HG02981 (cell line): ENCODE results near the gene ADCYAP1.

Source experiments
- ATAC-seq: cut with Tn5 transposase; IDR thresholded peaks from one replicate; pipeline ENCODE4 v1.9.1; 2021; ENCODE audit warnings: mild to moderate bottlenecking, moderate library complexity; ENCODE audit not compliant: unreplicated experiment

The ADCYAP1 gene

GRCh38 chr18:908758-909724 is 4.4 kb downstream of the ADCYAP1 start:
- ATAC-seq = no peak

DNA sequence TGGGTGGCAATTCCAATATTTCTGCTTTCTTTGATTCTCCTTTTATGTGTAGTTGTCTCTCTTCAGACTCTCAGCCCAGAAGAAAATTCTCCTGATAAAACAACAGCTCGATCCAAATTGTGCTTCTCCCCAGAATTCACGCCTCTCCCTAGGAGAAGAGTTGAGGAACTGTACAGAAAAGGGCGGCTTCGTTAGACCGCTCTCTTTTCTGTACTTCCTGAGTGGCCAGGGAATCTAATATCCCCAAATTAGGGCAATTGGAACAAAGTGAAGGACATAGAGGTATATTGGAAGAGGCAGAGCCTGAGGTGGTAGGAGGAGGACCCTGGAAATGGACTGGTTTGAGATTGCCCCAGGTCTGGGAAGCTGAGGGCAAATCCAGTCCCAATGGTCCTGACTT is 5.6 kb downstream of the ADCYAP1 start:
- ATAC-seq = no peak

GRCh38 chr18:911025-911424 is 6.4 kb downstream of the ADCYAP1 start:
- no peak for ATAC-seq

DNA sequence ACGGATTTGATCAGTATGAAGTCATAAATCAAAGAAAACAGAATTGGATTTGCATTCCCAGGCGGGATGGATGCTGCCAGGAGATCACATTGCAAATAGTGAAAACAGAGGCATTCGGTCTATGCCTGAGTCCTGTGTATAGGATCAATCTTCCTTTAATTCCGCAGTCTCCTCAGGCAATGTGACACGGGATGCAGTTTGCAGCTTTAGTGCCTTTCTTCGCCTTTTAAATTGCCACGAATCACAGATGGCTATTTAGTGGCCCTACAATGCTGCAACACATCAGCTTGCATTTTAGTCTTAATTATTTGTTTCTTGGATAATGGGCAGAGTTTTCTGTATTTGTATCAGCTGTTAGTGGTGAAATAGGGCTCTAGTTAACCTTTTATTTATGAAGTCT is 6.8 kb downstream of the ADCYAP1 start:
- ATAC-seq = no peak

DNA sequence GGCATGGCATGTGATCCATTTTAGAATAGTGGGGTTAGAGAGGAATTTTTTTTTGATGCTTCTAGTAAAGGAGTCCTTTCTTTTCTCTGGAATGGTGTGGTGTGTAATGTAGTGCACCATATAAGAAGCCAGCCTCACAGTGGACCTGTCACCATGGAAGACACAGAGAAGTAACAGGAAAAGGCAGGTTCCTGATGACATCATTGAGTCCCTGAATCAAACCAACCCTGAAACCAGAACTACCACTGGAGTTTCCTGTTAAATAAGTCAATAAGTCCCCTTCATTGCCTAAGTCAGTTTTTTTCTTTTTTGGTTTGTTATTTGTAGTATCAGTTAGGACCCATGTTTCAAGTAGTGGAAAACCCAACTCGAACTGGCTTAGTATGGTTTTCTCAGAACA is 11.9 kb downstream of the ADCYAP1 start:
- no peak for ATAC-seq

GRCh38 chr18:919078-919477 is 14.4 kb downstream of the ADCYAP1 start:
- ATAC-seq = no peak

DNA sequence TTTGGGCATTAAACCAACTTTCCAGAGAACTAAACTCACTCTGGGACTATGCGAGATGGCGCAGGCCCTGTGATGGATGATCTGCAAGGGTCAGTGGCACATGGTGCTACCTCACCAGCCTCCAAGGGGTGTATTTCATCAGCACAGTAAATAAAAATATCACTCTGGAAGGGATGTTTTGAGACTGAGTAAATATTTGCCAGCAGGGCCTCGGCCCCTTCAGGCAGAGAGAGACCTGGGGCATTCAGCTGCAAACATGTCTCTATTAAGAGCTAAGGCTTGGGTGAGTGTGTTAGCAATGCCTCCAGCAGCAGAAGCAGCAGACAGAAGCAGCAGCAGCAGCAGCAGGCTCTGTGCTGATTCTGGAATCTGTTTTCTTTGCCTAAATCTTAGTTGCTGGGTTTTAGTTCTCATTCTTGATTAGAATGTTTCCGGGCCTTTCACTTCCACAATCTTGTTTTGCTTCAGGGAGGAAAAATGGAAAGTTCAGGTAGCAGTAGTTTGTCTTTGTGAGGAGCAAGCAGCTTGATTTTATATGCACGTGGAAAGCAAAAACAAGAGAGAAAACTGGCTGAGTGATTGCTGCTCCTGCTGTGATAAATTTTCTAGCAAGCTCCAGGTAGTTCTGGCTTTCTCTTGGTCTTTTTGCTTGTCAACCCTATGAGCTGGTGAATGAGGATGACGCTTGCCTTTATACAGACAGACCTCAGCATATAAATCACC is 18.6 kb downstream of the ADCYAP1 start:
- ATAC-seq = no peak

GRCh38 chr18:924987-925386 is 20.3 kb downstream of the ADCYAP1 start:
- ATAC-seq = no peak

- ATAC-seq = no peak
These were observed 22.3 kb downstream of the ADCYAP1 start for GRCh38 chr18:926946-927345.

DNA sequence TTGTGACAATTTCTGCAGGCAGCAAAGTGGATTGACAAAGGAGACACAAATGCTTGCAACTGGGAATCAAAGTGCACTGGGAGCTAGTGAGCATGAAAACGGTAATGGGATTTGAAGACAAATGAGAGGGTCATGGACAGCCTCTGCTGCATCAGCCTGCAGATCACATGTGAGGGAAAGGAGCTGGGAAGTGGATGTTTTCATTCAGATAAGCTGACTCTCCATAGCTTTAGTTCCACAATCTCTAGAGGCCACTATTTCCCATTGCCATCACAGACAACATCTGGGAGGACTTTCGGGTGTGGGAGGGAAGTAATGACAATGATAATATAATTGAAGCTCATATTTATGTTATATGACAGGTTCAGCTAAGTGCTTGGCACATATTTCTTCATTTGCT is 28.4 kb downstream of the ADCYAP1 start:
- no peak for ATAC-seq

DNA sequence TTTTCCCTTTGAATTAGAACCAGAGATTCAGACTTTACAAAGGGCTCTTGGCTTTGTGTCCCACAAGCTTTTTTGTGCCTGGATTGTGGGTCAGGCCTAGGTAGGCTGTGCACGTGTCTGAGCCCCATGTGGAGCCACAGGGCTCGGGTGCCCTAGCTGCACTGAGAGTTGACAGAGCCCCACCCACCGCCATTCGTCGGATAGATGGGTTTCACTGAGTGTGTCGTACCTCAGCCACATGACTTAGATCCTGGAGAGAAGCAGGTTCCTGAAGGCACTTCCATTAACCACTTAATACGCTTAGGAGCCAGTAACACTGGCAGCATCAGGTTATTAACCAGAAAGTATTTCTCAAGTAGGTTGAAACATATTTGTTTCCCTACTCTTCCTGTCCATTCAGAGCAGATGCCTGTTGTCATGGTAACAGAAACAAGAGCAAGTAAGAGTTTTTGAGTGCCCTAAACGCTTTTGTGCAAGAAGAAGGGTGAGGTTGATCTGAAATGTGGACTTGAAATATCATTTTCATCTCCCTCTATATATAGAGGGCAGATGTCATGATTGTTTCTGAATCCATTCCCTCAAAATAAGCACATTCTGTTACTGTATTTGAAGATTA is 30.0 kb downstream of the ADCYAP1 start:
- ATAC-seq = no peak

GRCh38 chr18:936941-937340 is 32.3 kb downstream of the ADCYAP1 start:
- no peak for ATAC-seq

DNA sequence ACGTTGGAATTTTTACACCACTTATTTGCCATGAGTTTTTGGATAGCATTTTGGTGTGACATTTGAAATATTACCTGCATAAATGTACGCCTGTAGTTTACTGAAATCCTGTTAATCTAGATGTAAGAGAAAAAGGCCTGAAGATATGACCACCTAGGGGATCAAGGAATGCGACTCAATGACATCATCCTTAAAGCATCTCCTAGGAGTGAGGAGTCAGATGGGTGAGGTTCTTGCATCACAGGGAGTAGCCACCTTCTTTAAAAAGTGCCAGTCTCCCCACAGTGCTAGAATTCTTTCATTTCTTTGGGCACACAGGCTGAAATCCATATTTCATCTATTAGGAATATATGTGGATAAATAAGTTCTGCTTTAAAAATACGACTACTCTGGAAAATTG is 34.5 kb downstream of the ADCYAP1 start:
- ATAC-seq = no peak

DNA sequence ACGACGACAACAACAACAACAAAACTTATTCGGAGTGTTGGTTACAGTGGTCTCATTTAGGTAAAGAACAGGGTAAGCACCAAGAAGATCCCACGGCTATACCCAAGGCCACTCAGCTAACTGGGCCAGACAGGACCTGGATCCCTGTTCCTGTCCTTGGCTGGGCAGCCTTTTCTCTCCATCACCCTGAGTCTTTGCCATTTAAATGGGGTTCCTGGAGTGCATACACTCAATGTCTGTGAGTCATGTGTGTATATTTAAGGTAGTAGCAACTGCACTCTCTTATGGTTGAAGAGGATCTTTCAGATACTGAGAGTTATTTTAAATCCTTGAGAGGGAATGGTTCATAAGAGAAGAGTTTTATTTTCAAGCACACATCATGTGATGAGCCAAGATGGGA is 35.3 kb downstream of the ADCYAP1 start:
- no peak for ATAC-seq

- no peak for ATAC-seq
These were observed 36.7 kb downstream of the ADCYAP1 start for GRCh38 chr18:941331-941730.

GRCh38 chr18:944440-944839 is 39.8 kb downstream of the ADCYAP1 start:
- no peak for ATAC-seq

DNA sequence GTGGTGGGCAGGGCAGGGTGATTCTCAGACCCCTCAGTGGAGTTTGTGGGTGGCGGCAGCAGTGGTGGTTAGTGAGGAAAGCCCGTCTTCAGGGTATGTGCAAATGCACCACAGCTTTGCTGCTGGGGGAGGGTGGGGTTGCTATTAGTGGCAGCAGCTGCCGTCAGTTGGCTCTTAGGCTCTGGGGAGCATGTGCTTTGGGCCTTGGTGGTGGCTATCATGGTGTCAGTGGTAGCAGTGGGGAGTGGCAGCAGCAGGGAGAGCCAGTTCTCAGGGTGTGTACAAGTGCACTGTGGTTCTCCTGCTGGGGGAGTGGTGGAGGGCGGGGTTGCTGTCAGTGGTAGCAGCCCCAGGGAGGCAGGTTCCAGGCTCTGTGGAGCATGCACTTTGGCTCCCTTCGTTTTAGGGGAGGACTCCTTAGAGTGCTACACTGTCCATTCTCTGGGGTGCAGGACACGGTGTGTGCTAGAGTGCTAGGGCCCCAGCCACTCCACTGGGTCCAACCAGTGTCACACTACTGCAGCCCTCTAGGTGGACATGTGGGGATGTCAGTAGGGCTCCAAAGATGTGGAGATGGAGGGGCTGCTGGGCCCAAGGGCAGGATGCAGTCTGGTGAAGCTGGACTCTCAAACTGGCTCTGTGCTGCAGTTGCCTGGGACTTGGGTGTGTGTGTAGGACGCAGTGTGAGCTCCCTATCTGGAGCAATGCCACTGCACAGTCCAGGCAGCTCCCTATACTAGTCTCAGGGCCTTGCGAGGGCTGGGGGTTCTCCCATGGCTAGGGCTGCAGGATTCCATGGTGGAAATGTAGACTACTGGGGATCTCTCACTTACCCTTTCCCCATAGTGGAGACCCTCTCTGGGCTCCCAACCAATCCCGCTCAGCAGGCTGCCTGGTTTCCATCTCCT is 45.3 kb downstream of the ADCYAP1 start:
- ATAC-seq = no peak

DNA sequence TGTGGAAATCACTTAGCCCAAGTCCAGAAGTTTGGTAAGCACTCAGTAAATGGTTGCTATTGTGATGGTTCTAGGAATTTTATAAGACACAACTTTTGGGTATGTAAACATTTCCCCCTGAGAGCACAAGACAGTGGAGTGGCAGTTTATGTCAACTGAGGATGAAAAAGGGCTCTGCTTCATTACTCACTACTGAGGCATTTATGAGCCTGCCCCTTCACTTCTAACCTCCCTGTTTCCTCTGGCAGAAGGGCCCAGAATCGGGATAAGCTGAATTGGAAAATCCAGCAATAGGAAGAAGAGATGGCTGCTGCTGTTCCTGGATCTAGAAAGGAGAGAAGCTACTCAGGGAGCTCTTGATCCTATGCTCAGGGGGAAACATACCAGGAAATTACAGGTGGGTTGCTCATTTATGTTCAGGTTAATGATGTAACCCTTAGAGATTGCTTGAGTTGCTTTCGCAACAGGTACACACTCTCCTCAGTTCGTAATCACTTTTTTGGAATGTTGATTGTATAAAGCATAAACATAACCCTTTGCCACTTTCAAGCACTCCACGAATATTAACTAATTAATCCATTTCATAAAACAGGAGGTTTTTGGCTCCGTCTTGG is 46.3 kb downstream of the ADCYAP1 start:
- no peak for ATAC-seq

DNA sequence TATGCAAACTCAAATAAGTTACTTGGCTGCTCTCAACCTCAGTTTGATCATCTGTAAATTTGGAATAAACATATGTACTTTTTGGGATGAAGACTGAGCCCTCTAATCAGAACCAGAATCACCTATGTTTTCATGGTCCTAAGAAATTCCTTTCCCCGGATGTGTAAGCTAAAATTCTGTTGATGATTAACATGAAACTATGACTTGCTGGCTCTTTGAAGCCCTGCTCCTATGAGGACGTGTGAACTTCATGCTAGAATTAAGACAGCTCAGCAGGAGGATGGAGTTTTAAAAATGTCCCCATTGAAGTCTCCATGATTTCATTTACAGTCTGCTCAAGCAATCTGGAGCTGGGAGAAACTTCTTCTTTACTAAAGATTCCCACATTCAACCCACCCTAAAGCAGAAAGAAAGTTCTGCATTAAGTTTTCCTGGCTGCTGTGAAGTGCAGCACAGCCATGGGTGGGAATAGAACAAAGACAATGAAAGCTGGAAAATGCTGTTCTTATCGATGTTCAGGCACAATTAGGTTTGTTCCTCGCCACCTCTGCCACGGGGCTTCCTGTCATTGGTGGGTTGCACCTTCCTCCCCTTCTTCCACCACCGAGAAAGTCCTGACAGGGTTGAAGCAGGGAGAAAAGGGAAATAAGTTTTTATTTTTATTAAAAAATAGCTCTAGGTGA is 50.9 kb downstream of the ADCYAP1 start:
- no peak for ATAC-seq

DNA sequence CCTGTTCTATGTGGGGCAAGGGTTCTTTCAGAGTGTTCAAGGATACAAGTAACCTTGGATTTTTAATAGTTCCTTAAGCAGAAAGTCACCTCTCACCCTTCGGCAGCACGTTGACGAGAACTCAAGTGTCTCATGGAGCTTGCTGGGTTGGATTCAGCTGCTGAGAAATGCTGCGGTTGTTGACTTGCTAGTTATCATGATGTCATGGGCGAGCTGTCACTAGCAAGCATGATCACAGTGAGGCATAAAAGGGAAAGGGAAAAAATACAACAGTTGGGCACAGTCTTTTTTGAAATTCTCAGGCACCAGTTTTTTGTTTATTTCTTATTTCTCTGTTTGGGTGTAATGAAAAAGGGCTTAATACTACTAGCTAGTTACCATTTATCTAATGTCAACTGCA is 53.2 kb downstream of the ADCYAP1 start:
- ATAC-seq = no peak
